Naive thymus-derived CD8-positive, alpha-beta T cell (primary cell): ENCODE data around the gene ATF7IP2. TPM values are rescaled to one million over a fixed set of nuclear protein-coding genes. Genes with fewer than 3 reads are reported as not detected.
"Not testable (repeated sequence)": the region's sequence is repeated elsewhere in the genome, so short reads cannot be mapped to it uniquely, and the experiment has no call there.

ENCODE experiments used
- ATAC-seq, 2 donors: fragments of 150-1000 bp; cut with Tn5 transposase in 1 of 2; sonication (Bioruptor Pico), chemical (Tn5 transposase) in 1 of 2; 1 replicate in 1 of 2; 2 replicates in 1 of 2; pipeline ENCODE4 v1.10.0; 2021; ENCODE audit warnings: mild to moderate bottlenecking in 2 of 2, moderate library complexity in 2 of 2
- POLR2A ChIA-PET: fragments of 350-600 bp; sonication (Branson Sonifier 250); formaldehyde crosslinking; loops from one replicate; lab custom pipeline; 2021; ENCODE audit warnings: antibody characterized with exemption; lab: Charles Lee
- DNase-seq, 10 donors: peaks; one replicate each; pipeline versions ENCODE4 v3.0.0 to v3.0.0-alpha.2; 2020 to 2022
- H3K27ac Mint-ChIP-seq, 10 donors: one replicate each; pipeline ENCODE4 v1.8.0; 2020 to 2022; ENCODE audit warnings: mild to moderate bottlenecking in 10 of 10, mixed read lengths in 10 of 10, moderate library complexity in 4 of 10, inconsistent platforms in 1 of 10
- H3K27me3 Mint-ChIP-seq, 5 donors: one replicate each; pipeline ENCODE4 v1.8.0; 2021 to 2022; ENCODE audit warnings: mixed read lengths in 5 of 5
- H3K36me3 Mint-ChIP-seq, 3 donors: one replicate each; pipeline ENCODE4 v1.8.0; 2020 to 2022; ENCODE audit warnings: mixed read lengths in 3 of 3, mild to moderate bottlenecking in 2 of 3, inconsistent platforms in 1 of 3
- H3K4me1 Mint-ChIP-seq, 4 donors: one replicate each; pipeline ENCODE4 v1.8.0; 2021 to 2022; ENCODE audit warnings: mixed read lengths in 4 of 4
- H3K4me3 Mint-ChIP-seq, 10 donors: one replicate each; pipeline ENCODE4 v1.8.0; 2020 to 2022; ENCODE audit warnings: mild to moderate bottlenecking in 10 of 10, mixed read lengths in 10 of 10, moderate library complexity in 6 of 10, inconsistent platforms in 1 of 10
- H3K9me3 Mint-ChIP-seq, 9 donors: one replicate each; pipeline ENCODE4 v1.8.0; 2020 to 2022; ENCODE audit warnings: mixed read lengths in 9 of 9, mild to moderate bottlenecking in 3 of 9, inconsistent platforms in 1 of 9, moderate library complexity in 1 of 9
- polyA plus RNA-seq, 3 donors: library from polyadenylated mRNA; unstranded; fragments of 300-500 nt; fragmentation: Illumina TruSeq; gene quantifications; one replicate each; pipeline ENCODE4 v1.2.3, GENCODE V29; 2021
- total RNA-seq, 8 experiments: library from RNA in 2 of 8; stranded (reverse) in 2 of 8; gene quantifications; one replicate each; pipeline ENCODE4 v1.2.3 and lab custom pipeline; 2021 to 2026

ATF7IP2 gene
- total and polyA plus RNA-seq, 5 experiments from 2014 or later, result 87.6 to 182 (median 121) TPM

GRCh38 chr16:10386517-10387100, 748 bp downstream of the ATF7IP2 start:
- ATAC-seq (no peak), DNase-seq (peak in 3 of 10 donors; percentile 19 to 36 (median 32))
- Mint-ChIP-seq H3K27ac (peak overlapping the region; percentile 96 to 99 (median 98)), H3K27me3 (no peaks in the 10 kb centered on the region), H3K9me3 (peaks cover 0 to 14% (median 2%) of the 10 kb centered on the region in 9 donors), H3K4me1 (peaks cover 24 to 57% (median 49%) of the 10 kb centered on the region in 4 donors), H3K36me3 (peaks cover 23 to 31% (median 24%) of the 10 kb centered on the region in 3 donors), H3K4me3 (peak overlapping the region; percentile 91 to 99 (median 98))
- POLR2A ChIA-PET, result interaction anchor here (0.5 to 1.8 kb wide), 11 partner anchors 10 to 358 kb away, joined by 3 to 10 read pairs (median 5); partner anchors contain the start of gene NUBP1

DNA sequence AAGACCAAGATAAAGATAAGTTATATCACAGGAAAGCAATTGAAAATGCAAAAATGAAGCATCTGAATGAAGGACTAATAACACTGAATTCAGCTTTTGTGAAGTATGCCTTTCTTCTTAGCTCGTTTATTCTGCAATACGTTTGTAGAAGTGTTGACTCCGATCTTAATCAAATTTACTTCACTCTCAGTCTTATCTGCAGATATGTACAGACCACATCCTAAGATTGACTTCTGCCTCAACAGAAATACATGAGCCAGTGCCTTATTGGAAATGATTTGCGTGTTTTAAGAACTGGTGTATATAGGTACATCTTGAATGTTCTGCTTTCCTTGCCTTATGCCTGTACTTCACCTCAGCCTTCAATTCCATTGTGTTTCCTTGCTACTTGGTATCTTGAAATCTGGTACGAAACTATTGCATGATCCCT, 1.3 kb downstream of the ATF7IP2 start:
- POLR2A ChIA-PET, result interaction anchor here (0.5 to 1.3 kb wide), 4 partner anchors 49 to 66 kb away, joined by 3 to 4 read pairs (median 3); no protein-coding TSS in a partner anchor

GRCh38 chr16:10388988-10389387, 3.1 kb downstream of the ATF7IP2 start:
- DNase-seq (no peak), ATAC-seq (no peak)
- peaks cover 0 to 21% (median 2%) of the 10 kb centered on the region in 9 donors for H3K9me3 Mint-ChIP-seq
- peak overlapping the region; percentile 29 to 96 (median 58) for H3K4me3 Mint-ChIP-seq
- H3K27me3 Mint-ChIP-seq, result no peaks in the 10 kb centered on the region
- POLR2A ChIA-PET, result no interaction called here
- H3K4me1 Mint-ChIP-seq, result peaks cover 18 to 54% (median 48%) of the 10 kb centered on the region in 4 donors
- peaks cover 24 to 47% (median 33%) of the 10 kb centered on the region in 3 donors for H3K36me3 Mint-ChIP-seq
- peak overlapping the region in 9 of 10 donors; percentile 18 to 75 (median 63) for H3K27ac Mint-ChIP-seq

More for the DNA sequence above, 1.3 kb downstream of the ATF7IP2 start:
- ATAC-seq (no peak), DNase-seq (peak in 2 of 10 donors; percentile 14 to 24)
- Mint-ChIP-seq H3K4me1 (peaks cover 23 to 54% (median 46%) of the 10 kb centered on the region in 4 donors), H3K9me3 (peaks cover 0 to 14% (median 2%) of the 10 kb centered on the region in 9 donors), H3K36me3 (peaks cover 23 to 34% (median 25%) of the 10 kb centered on the region in 3 donors), H3K4me3 (peak overlapping the region; percentile 91 to 99 (median 98)), H3K27me3 (no peaks in the 10 kb centered on the region), H3K27ac (peak overlapping the region; percentile 96 to 99 (median 98))

DNA sequence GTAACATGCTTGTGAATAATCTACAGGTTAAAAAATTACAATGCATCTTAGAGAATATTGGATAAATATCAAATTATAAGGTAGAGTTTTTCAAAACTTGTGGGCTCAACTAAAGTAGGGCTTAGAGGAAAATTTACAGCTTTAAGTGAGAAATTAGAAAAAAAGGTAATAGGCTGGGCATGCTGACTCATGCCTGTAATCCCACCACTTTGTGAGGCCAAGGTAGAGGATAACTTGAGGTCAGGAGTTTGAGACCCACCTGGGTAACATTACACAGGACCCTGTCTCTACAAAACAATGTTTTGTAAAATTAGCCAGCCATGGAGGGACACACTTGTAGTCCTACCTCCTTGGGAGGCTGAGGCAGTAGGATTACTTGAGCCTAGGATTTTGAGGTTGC, 4.5 kb downstream of the ATF7IP2 start:
- H3K4me3 Mint-ChIP-seq, result peak overlapping the region; percentile 12 to 76 (median 52)
- no peaks in the 10 kb centered on the region for H3K27me3 Mint-ChIP-seq
- ATAC-seq, result no peak
- no peak for DNase-seq
- peaks cover 18 to 65% (median 56%) of the 10 kb centered on the region in 4 donors for H3K4me1 Mint-ChIP-seq
- peaks cover 0 to 26% (median 2%) of the 10 kb centered on the region in 9 donors for H3K9me3 Mint-ChIP-seq
- H3K27ac Mint-ChIP-seq, result peak overlapping the region in 8 of 10 donors; percentile 46 to 88 (median 80)
- peaks cover 28 to 59% (median 36%) of the 10 kb centered on the region in 3 donors for H3K36me3 Mint-ChIP-seq
- POLR2A ChIA-PET, result no interaction called here

- Mint-ChIP-seq H3K27ac (peak overlapping the region in 7 of 10 donors; percentile 46 to 88 (median 80)), H3K36me3 (peaks cover 28 to 63% (median 39%) of the 10 kb centered on the region in 3 donors), H3K4me1 (peaks cover 16 to 65% (median 56%) of the 10 kb centered on the region in 4 donors), H3K4me3 (peak overlapping the region in 5 of 10 donors; percentile 19 to 76 (median 63)), H3K9me3 (peaks cover 0 to 29% (median 2%) of the 10 kb centered on the region in 9 donors), H3K27me3 (no peaks in the 10 kb centered on the region)
- DNase-seq (no peak), ATAC-seq (no peak)
- POLR2A ChIA-PET, result no interaction called here
Measured at GRCh38 chr16:10390867-10391266, 5.0 kb downstream of the ATF7IP2 start.

GRCh38 chr16:10391339-10391738, 5.5 kb downstream of the ATF7IP2 start:
- DNase-seq (no peak), ATAC-seq (no peak)
- H3K27ac Mint-ChIP-seq, result peak overlapping the region in 4 of 10 donors; percentile 19 to 71 (median 47)
- H3K27me3 Mint-ChIP-seq, result no peaks in the 10 kb centered on the region
- H3K4me1 Mint-ChIP-seq, result peaks cover 15 to 64% (median 56%) of the 10 kb centered on the region in 4 donors
- H3K9me3 Mint-ChIP-seq, result peaks cover 0 to 33% (median 2%) of the 10 kb centered on the region in 9 donors
- POLR2A ChIA-PET, result no interaction called here
- peaks cover 28 to 66% (median 39%) of the 10 kb centered on the region in 3 donors for H3K36me3 Mint-ChIP-seq
- peak overlapping the region in 2 of 10 donors; percentile 19 to 66 for H3K4me3 Mint-ChIP-seq

GRCh38 chr16:10402975-10403374, 17.1 kb downstream of the ATF7IP2 start:
- DNase-seq (no peak), ATAC-seq (no peak)
- peaks cover 0 to 87% (median 28%) of the 10 kb centered on the region in 9 donors for H3K9me3 Mint-ChIP-seq
- H3K27me3 Mint-ChIP-seq, result no peaks in the 10 kb centered on the region
- peaks cover 5 to 32% (median 21%) of the 10 kb centered on the region in 4 donors for H3K4me1 Mint-ChIP-seq
- peak overlapping the region in 1 of 10 donors; percentile 41 for H3K4me3 Mint-ChIP-seq
- peaks cover 44 to 74% (median 53%) of the 10 kb centered on the region in 3 donors for H3K36me3 Mint-ChIP-seq
- POLR2A ChIA-PET, result no interaction called here
- peak overlapping the region in 2 of 10 donors; percentile 41 to 55 for H3K27ac Mint-ChIP-seq

GRCh38 chr16:10405386-10405939, 19.6 kb downstream of the ATF7IP2 start:
- POLR2A ChIA-PET, result no interaction called here
- Mint-ChIP-seq H3K4me1 (peaks cover 3 to 25% (median 10%) of the 10 kb centered on the region in 4 donors), H3K9me3 (peaks cover 0 to 95% (median 44%) of the 10 kb centered on the region in 9 donors), H3K27me3 (no peaks in the 10 kb centered on the region), H3K36me3 (peaks cover 52 to 75% (median 52%) of the 10 kb centered on the region in 3 donors), H3K27ac (peak overlapping the region in 1 of 10 donors; percentile 79), H3K4me3 (no peak overlapping the region)
- ATAC-seq, result no peak
- no peak for DNase-seq

DNA sequence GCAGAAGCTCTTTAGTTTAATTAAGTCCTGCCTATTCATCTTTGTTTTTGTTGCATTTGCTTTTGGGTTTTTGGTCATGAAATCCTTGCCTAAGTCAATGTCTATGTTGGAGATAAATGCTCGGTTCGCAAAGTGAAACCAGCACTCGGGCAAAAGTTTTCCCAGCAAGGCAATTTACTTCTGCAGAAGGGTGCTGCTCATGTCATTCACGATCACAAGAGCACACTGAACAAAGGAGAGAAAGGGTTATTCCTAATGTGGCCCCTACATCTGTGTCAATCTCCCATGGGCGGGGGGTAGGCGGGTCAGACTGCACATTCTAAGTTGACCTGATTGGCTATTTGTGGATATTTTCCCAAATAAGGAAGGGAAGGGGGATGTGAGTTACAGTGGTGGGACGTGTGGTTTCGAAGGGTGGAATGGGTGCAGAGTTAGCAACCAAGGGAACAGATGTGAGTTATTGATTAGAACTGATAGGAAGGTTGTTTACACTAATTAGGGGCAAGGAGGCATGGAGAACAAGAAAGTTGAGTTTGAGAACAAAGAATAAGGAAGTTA, 23.0 kb downstream of the ATF7IP2 start:
- Mint-ChIP-seq H3K4me3 (no peak overlapping the region), H3K27me3 (no peaks in the 10 kb centered on the region), H3K9me3 (peaks cover 3 to 98% (median 57%) of the 10 kb centered on the region in 9 donors), H3K36me3 (peaks cover 36 to 74% (median 52%) of the 10 kb centered on the region in 3 donors), H3K4me1 (peaks cover 0 to 12% (median 7%) of the 10 kb centered on the region in 4 donors), H3K27ac (no peak overlapping the region)
- POLR2A ChIA-PET, result no interaction called here
- DNase-seq, result no peak
- no peak for ATAC-seq

GRCh38 chr16:10409713-10410112, 23.9 kb downstream of the ATF7IP2 start:
- peaks cover 37 to 73% (median 60%) of the 10 kb centered on the region in 3 donors for H3K36me3 Mint-ChIP-seq
- H3K27me3 Mint-ChIP-seq, ATAC-seq, POLR2A ChIA-PET, H3K4me3 Mint-ChIP-seq, DNase-seq: not testable (repeated sequence)
- H3K9me3 Mint-ChIP-seq, result peaks cover 11 to 98% (median 65%) of the 10 kb centered on the region in 9 donors
- peak overlapping the region in 2 of 10 donors; percentile 6 to 22 for H3K27ac Mint-ChIP-seq
- peaks cover 6 to 15% (median 8%) of the 10 kb centered on the region in 4 donors for H3K4me1 Mint-ChIP-seq

DNA sequence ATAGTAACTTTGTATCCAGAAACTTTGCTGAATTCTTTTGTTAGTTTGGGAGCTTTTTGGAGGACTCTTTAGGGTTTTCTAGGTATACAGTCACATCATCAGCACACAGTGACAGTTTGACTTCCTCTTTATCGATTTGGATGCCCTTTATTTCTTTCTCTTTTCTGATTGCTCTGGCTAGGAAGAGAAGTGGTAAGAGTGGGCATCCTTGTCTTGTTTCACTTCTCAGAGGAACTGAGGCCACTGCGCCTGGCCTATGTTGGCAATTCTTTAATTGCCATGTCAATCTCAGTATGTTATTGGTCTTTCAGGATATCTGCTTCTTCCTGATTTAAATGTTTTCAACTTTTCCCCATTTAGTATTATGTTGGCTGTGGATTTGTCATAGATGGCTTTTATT, 24.6 kb downstream of the ATF7IP2 start:
- H3K9me3 Mint-ChIP-seq, result peaks cover 12 to 98% (median 72%) of the 10 kb centered on the region in 9 donors
- DNase-seq (no peak), ATAC-seq (no peak)
- POLR2A ChIA-PET, result no interaction called here
- no peaks in the 10 kb centered on the region for H3K27me3 Mint-ChIP-seq
- H3K4me1 Mint-ChIP-seq, result peaks cover 6 to 13% (median 8%) of the 10 kb centered on the region in 4 donors
- H3K27ac Mint-ChIP-seq, result no peak overlapping the region
- H3K4me3 Mint-ChIP-seq, result no peak overlapping the region
- H3K36me3 Mint-ChIP-seq, result peaks cover 39 to 73% (median 67%) of the 10 kb centered on the region in 3 donors

DNA sequence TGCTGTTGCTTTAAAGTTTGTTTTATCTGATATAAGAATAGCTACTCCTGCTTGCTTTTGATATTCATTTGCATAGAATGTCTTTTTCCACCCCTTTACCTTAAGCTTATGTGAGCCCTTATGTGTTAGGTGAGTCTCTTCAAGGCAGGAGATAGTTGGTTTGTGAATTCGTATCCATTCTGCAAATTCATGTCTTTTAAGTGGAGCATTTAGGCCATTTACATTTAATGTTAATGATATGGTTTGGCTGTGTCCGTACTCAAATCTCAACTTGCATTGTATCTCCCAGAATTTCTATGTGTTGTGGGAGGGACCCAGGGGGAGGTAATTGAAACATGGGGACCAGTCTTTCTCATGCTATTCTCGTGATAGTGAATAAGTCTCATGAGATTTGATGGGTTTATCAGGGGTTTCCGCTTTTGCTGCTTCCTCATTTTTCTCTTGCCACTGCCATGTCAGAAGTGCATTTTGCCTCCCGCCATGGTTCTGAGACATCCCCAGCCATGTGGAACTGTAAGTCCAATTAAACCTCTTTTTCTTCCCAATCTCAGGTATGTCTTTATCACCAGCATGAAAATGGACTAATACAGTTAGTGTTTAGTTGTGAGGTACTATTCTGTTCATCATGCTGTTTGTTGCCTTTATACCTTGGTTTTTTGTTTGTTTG, 27.2 kb downstream of the ATF7IP2 start:
- DNase-seq, result no peak
- no peak for ATAC-seq
- Mint-ChIP-seq H3K27me3 (no peaks in the 10 kb centered on the region), H3K27ac (peak overlapping the region in 2 of 10 donors; percentile 4 to 40), H3K9me3 (peaks cover 11 to 99% (median 80%) of the 10 kb centered on the region in 9 donors), H3K4me1 (peaks cover 6 to 13% (median 9%) of the 10 kb centered on the region in 4 donors), H3K36me3 (peaks cover 55 to 80% (median 74%) of the 10 kb centered on the region in 3 donors), H3K4me3 (peak overlapping the region in 4 of 10 donors; percentile 11 to 39 (median 12))
- POLR2A ChIA-PET, result no interaction called here
